C4-2B (cell line): ENCODE measurements around the gene MROH2A.

Experiments
- H3K27ac ChIP-seq: fragments of 450-650 bp; 2 replicates; pipeline ENCODE4 v1.5.1; 2017
- ZFX ChIP-seq: fragments of 450-650 bp; IDR thresholded peaks from 2 replicates; pipeline ENCODE4 v1.6.1; 2017
- TF ChIP-seq, protein P1 (sequence below): fragments of 450-650 bp; conservative IDR thresholded peaks from 2 replicates; pipeline ENCODE4 v1.5.1; 2017; ENCODE audit warnings: mild to moderate bottlenecking

MROH2A gene

DNA sequence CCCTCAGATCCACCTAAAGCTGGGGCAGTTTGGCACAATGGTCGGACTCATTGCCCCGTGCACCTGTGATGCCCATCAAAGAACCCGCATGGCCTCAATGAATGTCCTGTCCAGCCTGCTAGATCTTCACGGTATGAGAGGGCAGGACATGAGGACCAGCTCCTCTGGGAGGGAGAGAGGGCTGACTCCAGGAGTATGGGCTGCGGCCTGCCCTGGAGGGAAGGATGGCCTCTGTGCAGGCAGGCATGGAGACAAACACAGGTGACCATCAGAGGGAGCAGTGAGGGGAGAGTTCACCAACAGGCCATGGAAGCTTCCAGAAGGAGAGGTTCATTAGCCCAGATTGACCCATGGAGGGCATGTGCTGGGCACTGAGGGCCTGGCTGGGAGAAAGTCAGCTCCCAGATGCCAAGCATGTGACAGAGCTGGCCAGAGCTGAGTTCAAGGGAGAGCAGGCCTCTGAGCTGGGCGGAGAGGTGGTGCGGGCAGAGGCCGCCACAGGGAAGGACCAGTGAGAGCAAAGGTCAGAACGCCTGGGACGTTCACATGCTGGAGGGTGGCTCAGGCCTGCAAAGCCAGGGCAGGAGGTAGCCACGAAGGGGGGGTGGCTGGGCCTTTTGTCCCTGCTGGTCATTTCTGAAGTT lies 40.0 kb downstream of the MROH2A start:
- H3K27ac ChIP-seq = no peak overlapping the region
- TF ChIP-seq ZFX = no peak
- TF ChIP-seq, protein P1, sequence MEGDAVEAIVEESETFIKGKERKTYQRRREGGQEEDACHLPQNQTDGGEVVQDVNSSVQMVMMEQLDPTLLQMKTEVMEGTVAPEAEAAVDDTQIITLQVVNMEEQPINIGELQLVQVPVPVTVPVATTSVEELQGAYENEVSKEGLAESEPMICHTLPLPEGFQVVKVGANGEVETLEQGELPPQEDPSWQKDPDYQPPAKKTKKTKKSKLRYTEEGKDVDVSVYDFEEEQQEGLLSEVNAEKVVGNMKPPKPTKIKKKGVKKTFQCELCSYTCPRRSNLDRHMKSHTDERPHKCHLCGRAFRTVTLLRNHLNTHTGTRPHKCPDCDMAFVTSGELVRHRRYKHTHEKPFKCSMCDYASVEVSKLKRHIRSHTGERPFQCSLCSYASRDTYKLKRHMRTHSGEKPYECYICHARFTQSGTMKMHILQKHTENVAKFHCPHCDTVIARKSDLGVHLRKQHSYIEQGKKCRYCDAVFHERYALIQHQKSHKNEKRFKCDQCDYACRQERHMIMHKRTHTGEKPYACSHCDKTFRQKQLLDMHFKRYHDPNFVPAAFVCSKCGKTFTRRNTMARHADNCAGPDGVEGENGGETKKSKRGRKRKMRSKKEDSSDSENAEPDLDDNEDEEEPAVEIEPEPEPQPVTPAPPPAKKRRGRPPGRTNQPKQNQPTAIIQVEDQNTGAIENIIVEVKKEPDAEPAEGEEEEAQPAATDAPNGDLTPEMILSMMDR = no peak

DNA sequence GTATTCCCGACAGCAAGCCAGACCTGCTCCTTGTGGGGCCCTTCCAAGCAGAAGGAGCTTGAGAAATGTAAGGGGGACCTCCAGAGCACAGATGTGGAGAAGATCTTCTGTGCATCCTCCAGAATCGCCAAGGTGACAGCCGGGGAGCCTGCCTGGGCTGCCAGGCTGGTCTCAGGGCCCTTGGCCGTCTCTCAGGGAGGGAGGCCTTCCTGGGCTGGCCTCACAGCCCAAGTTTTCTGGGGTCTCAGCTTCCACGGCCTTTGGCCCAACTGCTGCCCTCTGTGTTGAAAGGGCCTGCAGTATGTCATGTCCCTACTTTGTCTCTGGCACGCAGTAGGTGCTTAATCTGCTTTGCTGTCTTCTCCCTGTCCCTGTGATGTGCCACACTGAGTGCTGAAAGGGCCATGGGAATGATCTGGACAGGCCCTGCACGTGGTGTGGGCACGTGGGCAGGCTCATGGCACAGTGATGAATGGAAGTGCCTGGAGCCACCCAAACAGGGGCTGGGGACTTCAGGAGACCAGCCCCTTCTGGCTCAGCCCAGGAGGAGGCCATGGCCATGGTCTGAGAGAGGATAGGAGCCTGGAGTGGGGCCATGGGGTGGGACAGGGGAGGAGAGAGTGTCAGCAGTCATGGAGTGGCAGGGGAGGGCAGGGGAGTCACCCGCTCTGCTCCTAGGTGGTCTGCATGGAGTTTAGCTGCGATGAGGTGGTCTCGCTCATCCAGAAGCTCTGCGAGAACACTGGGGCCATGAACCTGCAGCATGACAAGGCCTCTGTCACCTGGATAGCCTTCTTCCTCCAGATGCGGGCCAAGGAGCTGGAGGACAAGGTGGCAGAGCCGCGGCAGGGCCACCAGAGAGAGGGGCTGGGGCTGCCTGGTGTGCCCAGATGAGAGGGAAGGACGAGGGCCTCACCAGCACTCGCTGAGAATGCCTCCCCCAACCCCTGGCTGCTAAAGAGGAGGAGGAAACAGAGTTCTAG lies 40.8 kb downstream of the MROH2A start:
- TF ChIP-seq, protein P1 = no peak
- TF ChIP-seq ZFX = no peak
- no peak overlapping the region for H3K27ac ChIP-seq

DNA sequence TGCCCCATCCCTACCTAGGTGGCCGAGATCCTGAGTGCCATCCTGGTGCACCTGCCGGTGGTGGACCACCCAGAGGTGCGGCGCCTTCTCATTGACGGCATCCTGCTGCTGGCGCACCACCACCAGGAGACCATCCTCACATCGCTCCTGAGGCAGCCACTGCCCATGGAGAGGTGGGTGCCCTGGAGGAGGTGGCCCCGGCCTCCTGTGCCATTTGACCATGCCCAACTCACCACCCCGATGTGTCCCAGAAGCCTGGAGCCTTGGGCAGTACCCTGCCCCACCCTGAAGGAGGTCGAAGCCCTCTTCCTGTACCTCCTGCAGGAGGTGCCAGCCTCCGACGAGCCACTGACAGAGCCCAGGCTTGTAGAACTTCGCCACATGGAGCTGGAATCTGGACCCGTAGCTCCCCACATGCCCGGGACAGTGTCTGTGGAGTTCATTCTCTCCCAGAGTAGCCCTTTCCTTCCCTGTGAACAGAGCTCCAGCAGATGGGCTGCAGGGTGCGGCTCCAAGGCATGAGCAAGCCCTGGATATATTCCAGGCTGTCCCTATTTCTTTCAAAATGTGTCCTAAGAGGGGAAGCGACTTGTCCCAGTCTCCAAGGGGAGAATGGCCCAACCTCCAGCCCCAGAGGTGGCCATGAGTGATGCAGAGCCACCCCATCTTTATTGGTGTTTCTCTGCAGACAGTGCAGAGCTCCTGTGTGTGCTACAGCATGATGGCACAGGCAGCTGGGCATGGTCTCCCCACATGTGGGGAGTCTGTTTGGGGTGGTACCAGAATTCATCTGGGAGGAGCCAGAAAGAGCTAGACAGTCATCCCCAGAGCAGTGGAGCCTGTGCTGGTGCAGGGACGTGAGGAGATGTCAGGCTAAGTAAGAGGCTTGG lies 42.0 kb downstream of the MROH2A start:
- H3K27ac ChIP-seq = no peak overlapping the region
- TF ChIP-seq ZFX = no peak

DNA sequence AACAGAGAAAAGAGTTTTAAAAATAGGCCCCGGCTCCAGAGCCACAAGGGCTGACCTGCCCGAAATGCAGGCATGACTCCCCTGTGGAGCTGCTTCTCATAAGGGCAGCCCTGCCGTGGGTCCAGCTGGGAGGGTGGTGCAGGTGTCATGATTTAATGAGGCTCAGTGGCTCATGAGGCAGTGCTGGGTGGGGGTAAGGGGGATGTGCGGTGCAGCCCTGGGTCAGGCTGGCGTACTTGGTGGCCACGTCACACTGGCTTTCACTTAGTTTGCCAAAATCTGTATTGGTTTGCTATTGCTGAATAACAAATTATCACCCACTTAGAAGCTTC lies 42.6 kb downstream of the MROH2A start:
- no peak overlapping the region for H3K27ac ChIP-seq
- TF ChIP-seq ZFX = no peak
- TF ChIP-seq, protein P1 = no peak

DNA sequence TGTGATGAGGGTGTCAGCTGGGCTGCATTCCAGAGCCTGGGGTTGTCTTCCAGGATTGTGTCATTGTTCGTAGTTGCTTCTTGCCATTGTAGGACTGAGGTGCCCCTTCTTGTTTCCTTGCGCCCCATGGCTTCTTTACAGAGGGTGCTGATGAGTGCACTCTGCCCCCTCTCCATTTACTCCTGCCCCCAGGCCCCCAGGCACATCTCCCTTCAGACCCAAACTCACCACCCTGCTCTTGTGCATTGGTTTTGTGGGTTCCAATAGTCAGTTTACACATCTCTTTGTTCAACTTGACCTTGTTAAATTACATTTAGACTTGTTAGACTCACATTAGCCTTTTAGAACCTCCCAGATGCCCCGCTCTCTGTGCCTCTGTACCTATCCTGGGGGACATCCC lies 43.1 kb downstream of the MROH2A start:
- no peak overlapping the region for H3K27ac ChIP-seq
- TF ChIP-seq, protein P1 = no peak
- TF ChIP-seq ZFX = no peak

DNA sequence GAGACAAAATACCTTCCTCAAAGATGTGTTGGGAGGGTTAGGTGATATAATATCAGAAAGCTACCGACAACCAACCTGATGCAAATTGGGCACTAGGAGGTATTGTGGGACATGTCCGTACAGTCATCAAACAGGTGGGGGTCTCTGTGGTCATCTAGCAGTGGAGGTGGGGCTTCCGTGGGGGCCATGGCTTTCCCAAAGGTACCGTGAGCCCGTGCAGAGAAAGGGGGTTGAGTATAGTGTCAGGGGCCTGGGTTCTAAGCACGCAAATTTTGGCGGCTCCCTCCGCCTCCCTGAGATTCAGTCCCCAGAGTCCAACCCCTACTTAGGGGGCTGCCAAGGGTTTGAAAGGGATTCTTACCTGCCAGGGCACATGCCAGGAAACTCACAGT lies 43.6 kb downstream of the MROH2A start:
- no peak for TF ChIP-seq ZFX
- TF ChIP-seq, protein P1 = no peak

DNA sequence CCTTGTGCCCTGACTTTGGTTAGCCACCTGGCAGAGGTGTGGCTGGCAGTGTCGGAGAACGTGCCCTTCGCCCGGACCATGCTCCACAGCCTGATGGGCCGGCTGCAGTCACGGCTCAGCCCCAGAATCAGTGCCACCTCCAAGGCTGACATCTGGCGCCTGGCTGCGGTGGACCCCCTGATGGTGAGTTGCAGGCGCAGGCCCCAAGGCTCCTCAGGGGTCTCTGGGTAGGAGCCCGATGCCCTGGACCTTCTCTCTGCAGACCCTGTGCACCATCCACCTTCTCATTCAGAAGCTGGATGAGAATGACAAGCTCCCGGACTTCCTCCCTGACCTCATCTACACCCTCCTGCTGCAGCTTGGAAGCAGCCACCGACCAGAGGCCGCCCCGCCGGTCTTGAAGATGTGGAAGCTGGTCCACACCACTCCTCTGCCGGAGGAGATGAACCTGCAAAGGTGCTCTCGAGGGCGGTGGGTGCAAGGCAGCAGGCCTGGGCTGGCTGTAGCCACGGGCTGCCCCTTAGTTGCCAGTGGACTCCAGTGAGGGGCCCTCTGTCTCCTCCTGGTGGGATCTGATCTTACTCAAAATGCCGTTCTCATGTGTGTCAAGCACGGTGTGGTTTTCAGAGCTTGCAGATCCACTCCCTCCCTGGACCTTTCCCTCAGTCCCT lies 44.1 kb downstream of the MROH2A start:
- H3K27ac ChIP-seq = no peak overlapping the region
- no peak for TF ChIP-seq ZFX
- TF ChIP-seq, protein P1 = no peak

More for the DNA sequence above, 43.6 kb downstream of the MROH2A start:
- H3K27ac ChIP-seq = no peak overlapping the region
